Spleen (tissue), 7 donors: Measurements from ENCODE around the gene GRAMD2A.

ENCODE experiments used
- CTCF ChIP-seq, 11 experiments: fragments of 200-600 bp in 7 of 11; fragments of 450-650 bp in 4 of 11; sonication (generic) in 4 of 11; IDR thresholded peaks in 8 of 11; conservative IDR thresholded peaks in 3 of 11; 1 replicate in 7 of 11; 2 replicates in 4 of 11; pipeline versions ENCODE4 v1.4.0 to v1.8.0; 2016 to 2021; ENCODE audit warnings: antibody characterized with exemption in 11 of 11, inconsistent platforms in 4 of 11, mild to moderate bottlenecking in 1 of 11
- POLR2A ChIP-seq, 3 donors: fragments of 450-650 bp; IDR thresholded peaks; one replicate each; pipeline ENCODE4 v1.5.1; 2017; ENCODE audit warnings: antibody characterized with exemption in 3 of 3, mild to moderate bottlenecking in 1 of 3
- donor health status: DM: no; HTN: no; CAD: no; lungs with moderate emphysema.
- donor health status: DM: no; HTN: no; CAD: no.
- donor health status: DM: no; HTN: no; CAD: no.

GRCh38 chr15:72179950-72180581 lies 17.5 kb downstream of the GRAMD2A start:
- TF ChIP-seq CTCF (IDR thresholded peaks at IDR 0.05 in 8 of 11, conservative IDR thresholded peaks at IDR 0.05 in 3 of 11) = no peak
- TF ChIP-seq POLR2A (IDR thresholded peaks at IDR 0.05) = no peak
